GM08714 (cell line): ENCODE measurements around the gene AMIGO2.
"Not testable (repeated sequence)": the region's sequence is repeated elsewhere in the genome, so short reads cannot be mapped to it uniquely, and the experiment has no call there.

Experiments
- H3K4me3 ChIP-seq: fragments of 200-500 bp; sonication (Bioruptor generic); 2 replicates; pipeline ENCODE4 v1.5.1; 2014; ENCODE audit warnings: mild to moderate bottlenecking, low read length, inconsistent platforms
- ZNF274 ChIP-seq: IDR thresholded peaks from 2 replicates; pipeline ENCODE4 v1.6.1; 2012; ENCODE audit warnings: mild to moderate bottlenecking, low read depth, low read length

AMIGO2 gene

GRCh38 chr12:47074757-47075156, 5.0 kb downstream of the AMIGO2 start:
- H3K4me3 ChIP-seq: no peak overlapping the region
- TF ChIP-seq ZNF274: no peak

- no peak for TF ChIP-seq ZNF274
These were observed 5.8 kb downstream of the AMIGO2 start for GRCh38 chr12:47073951-47074350.

GRCh38 chr12:47071241-47071852, 8.4 kb downstream of the AMIGO2 start:
- no peak overlapping the region for H3K4me3 ChIP-seq
- no peak for TF ChIP-seq ZNF274

More at GRCh38 chr12:47073951-47074350, 5.8 kb downstream of the AMIGO2 start:
- no peak overlapping the region for H3K4me3 ChIP-seq

- no peak overlapping the region for H3K4me3 ChIP-seq
- no peak for TF ChIP-seq ZNF274
These were observed 9.4 kb downstream of the AMIGO2 start for GRCh38 chr12:47070310-47070709.

- H3K4me3 ChIP-seq: no peak overlapping the region
- no peak for TF ChIP-seq ZNF274
These were observed 11.2 kb downstream of the AMIGO2 start for GRCh38 chr12:47068539-47068938.

- no peak overlapping the region for H3K4me3 ChIP-seq
- TF ChIP-seq ZNF274: no peak
These were observed 11.9 kb downstream of the AMIGO2 start for GRCh38 chr12:47067771-47068431.

GRCh38 chr12:47067176-47067575, 12.6 kb downstream of the AMIGO2 start:
- H3K4me3 ChIP-seq: no peak overlapping the region
- no peak for TF ChIP-seq ZNF274

- no peak overlapping the region for H3K4me3 ChIP-seq
- TF ChIP-seq ZNF274: no peak
These were observed 13.3 kb downstream of the AMIGO2 start for GRCh38 chr12:47066278-47067025.

GRCh38 chr12:47065546-47065945, 14.2 kb downstream of the AMIGO2 start:
- no peak overlapping the region for H3K4me3 ChIP-seq
- no peak for TF ChIP-seq ZNF274

GRCh38 chr12:47058640-47059039, 21.1 kb downstream of the AMIGO2 start:
- H3K4me3 ChIP-seq: not testable (repeated sequence)

- not testable (repeated sequence) for H3K4me3 ChIP-seq
These were observed 22.8 kb downstream of the AMIGO2 start for GRCh38 chr12:47056944-47057343.

- H3K4me3 ChIP-seq: not testable (repeated sequence)
These were observed 23.9 kb downstream of the AMIGO2 start for GRCh38 chr12:47055856-47056255.

- TF ChIP-seq ZNF274: no peak
- H3K4me3 ChIP-seq: no peak overlapping the region
These were observed 25.1 kb downstream of the AMIGO2 start for GRCh38 chr12:47054659-47055058.

GRCh38 chr12:47053961-47054360, 25.8 kb downstream of the AMIGO2 start:
- no peak for TF ChIP-seq ZNF274
- no peak overlapping the region for H3K4me3 ChIP-seq

GRCh38 chr12:47052274-47052673, 27.5 kb downstream of the AMIGO2 start:
- TF ChIP-seq ZNF274: no peak
- H3K4me3 ChIP-seq: no peak overlapping the region

GRCh38 chr12:47051291-47051690, 28.5 kb downstream of the AMIGO2 start:
- H3K4me3 ChIP-seq: not testable (repeated sequence)
